OCI-LY7 (cell line): ENCODE results near the gene SLC38A9.

Experiments used
- CTCF ChIP-seq: fragments of 200-600 bp; sonication (generic); conservative IDR thresholded peaks from 2 replicates; pipeline ENCODE4 v1.5.1; 2014; ENCODE audit warnings: mild to moderate bottlenecking, antibody characterized with exemption, low read length, moderate library complexity, mixed read lengths
- EZH2phosphoT487 ChIP-seq: fragments of 200-600 bp; sonication (generic); IDR thresholded peaks from 2 replicates; pipeline ENCODE4 v1.6.1; 2018; ENCODE audit warnings: low read depth, borderline replicate concordance, mild to moderate bottlenecking, mixed run types, antibody characterized with exemption, low read length, moderate library complexity, mixed read lengths

- no peak for TF ChIP-seq CTCF
- no peak for TF ChIP-seq EZH2phosphoT487
These were observed 5.9 kb downstream of the SLC38A9 start for GRCh38 chr5:55706230-55706629.
